Measurements from ENCODE around the gene TPSAB1.

DNA sequence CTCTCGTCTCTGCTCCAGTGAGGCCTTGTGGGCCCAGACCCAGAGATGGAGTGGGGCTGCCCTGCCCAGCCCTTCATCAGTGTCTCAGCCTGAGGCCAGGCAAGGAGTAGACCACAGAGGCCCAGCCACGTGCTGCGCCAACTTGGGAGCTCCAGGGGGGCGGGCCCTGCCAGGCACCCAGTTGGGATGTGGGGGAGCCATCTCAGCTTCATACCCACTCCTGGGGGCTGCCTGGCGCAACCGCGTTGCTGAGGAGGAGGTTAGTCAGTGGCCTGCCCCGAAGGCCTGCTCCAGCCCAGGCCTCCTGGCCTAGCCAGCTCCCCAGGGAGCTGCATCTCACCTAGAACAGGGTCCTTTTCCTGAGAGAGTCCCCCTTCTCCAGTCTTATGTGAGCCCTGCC, 27.3 kb upstream of the TPSAB1 start:
- TF ChIP-seq, protein P1, sequence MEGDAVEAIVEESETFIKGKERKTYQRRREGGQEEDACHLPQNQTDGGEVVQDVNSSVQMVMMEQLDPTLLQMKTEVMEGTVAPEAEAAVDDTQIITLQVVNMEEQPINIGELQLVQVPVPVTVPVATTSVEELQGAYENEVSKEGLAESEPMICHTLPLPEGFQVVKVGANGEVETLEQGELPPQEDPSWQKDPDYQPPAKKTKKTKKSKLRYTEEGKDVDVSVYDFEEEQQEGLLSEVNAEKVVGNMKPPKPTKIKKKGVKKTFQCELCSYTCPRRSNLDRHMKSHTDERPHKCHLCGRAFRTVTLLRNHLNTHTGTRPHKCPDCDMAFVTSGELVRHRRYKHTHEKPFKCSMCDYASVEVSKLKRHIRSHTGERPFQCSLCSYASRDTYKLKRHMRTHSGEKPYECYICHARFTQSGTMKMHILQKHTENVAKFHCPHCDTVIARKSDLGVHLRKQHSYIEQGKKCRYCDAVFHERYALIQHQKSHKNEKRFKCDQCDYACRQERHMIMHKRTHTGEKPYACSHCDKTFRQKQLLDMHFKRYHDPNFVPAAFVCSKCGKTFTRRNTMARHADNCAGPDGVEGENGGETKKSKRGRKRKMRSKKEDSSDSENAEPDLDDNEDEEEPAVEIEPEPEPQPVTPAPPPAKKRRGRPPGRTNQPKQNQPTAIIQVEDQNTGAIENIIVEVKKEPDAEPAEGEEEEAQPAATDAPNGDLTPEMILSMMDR (IDR thresholded peaks at IDR 0.05; ENCODE audit: insufficient read depth, low read length, poor library complexity, severe bottlenecking), result no peak
- TF ChIP-seq EZH2phosphoT487 (conservative IDR thresholded peaks at IDR 0.05; ENCODE audit: low read length), result no peak

Data from SU-DHL-6 (cell line).